ENCODE results near the gene SVBP.

SVBP gene

GRCh38 chr1:42807056-42807668, 10.0 kb downstream of the SVBP start:
- H3K36me3 ChIP-seq (ENCODE audit: control insufficient read depth in 2 of 2, insufficient read depth in 1 of 2, low read length in 2 of 2), result peaks cover 0 to 39% of the 10 kb centered on the region in 2 experiments; a peak in 2 of 3 replicates
- ChIA-PET CTCF (interaction anchor here (1.1 kb wide), 1 partner anchor 12 kb away, joined by 3 read pairs; no protein-coding TSS in a partner anchor), POLR2A (no interaction called here)
- no peak overlapping the region for H3K4me3 ChIP-seq (ENCODE audit: low read depth, low read length)
- TF ChIP-seq TCF7L2 (IDR thresholded peaks at IDR 0.05; ENCODE audit: borderline replicate concordance, low read depth, low read length) (no peak), PRDM6 (tag by site-specific recombination; IDR thresholded peaks at IDR 0.05) (no peak), ZNF707 (tag by site-specific recombination; IDR thresholded peaks at IDR 0.05) (no peak), ZNF280D (tag by site-specific recombination; IDR thresholded peaks at IDR 0.05) (no peak), BCL11A (tag by site-specific recombination; IDR thresholded peaks at IDR 0.05; ENCODE audit: low read depth) (no peak), ZNF391 (tag by site-specific recombination; IDR thresholded peaks at IDR 0.05; ENCODE audit: borderline replicate concordance, low read depth) (no peak), ZNF560 (tag by site-specific recombination; IDR thresholded peaks at IDR 0.05; ENCODE audit: borderline replicate concordance) (no peak), HOXD13 (CRISPR knock-in tag; IDR thresholded peaks at IDR 0.05; ENCODE audit: borderline replicate concordance) (no peak), ELK4 (IDR thresholded peaks at IDR 0.05; ENCODE audit: borderline replicate concordance, low read depth, low read length) (no peak), ZBTB7A (tag by site-specific recombination; IDR thresholded peaks at IDR 0.05; ENCODE audit: low read depth) (no peak), KLF1 (tag by site-specific recombination; IDR thresholded peaks at IDR 0.05) (no peak), ZNF114 (tag by site-specific recombination; IDR thresholded peaks at IDR 0.05) (no peak), ZNF677 (tag by site-specific recombination; IDR thresholded peaks at IDR 0.05) (no peak)
- H3K9me3 ChIP-seq (ENCODE audit: control insufficient read depth, insufficient read depth, low read depth, low read length), result no peaks in the 10 kb centered on the region
- no peaks in the 10 kb centered on the region for H3K4me1 ChIP-seq (ENCODE audit: control insufficient read depth, insufficient read depth, low read length)
- no peak overlapping the region for H3K27ac ChIP-seq (ENCODE audit: extremely low read depth, low read depth, low read length)

- CTCF ChIA-PET, result interaction anchor here (1.1 to 2.0 kb wide), 2 partner anchors 13 to 39 kb away, joined by 3 to 6 read pairs; partner anchors contain the start of genes C1orf50 and P3H1
- Histone ChIP-seq H3K9me3 (ENCODE audit: control insufficient read depth, insufficient read depth, low read depth, low read length) (no peaks in the 10 kb centered on the region), H3K36me3 (ENCODE audit: control insufficient read depth in 2 of 2, insufficient read depth in 1 of 2, low read length in 2 of 2) (peaks cover 0 to 39% of the 10 kb centered on the region in 2 experiments; a peak in 2 of 3 replicates), H3K27ac (ENCODE audit: extremely low read depth, low read depth, low read length) (no peak overlapping the region), H3K4me1 (ENCODE audit: control insufficient read depth, insufficient read depth, low read length) (no peaks in the 10 kb centered on the region), H3K4me3 (ENCODE audit: low read depth, low read length) (no peak overlapping the region)
- POLR2A ChIA-PET, result no interaction called here
- no peak for TF ChIP-seq ZNF830 (tag by site-specific recombination; IDR thresholded peaks at IDR 0.05; ENCODE audit: low read depth)
- no peak for TF ChIP-seq ZNF501 (tag by site-specific recombination; IDR thresholded peaks at IDR 0.05)
- TF ChIP-seq KLF8 (tag by site-specific recombination; IDR thresholded peaks at IDR 0.05), result no peak
- no peak for TF ChIP-seq ZFP3 (tag by site-specific recombination; IDR thresholded peaks at IDR 0.05; ENCODE audit: low read depth)
- TF ChIP-seq ZFP69B (tag by site-specific recombination; IDR thresholded peaks at IDR 0.05), result no peak
- TF ChIP-seq OVOL3 (tag by site-specific recombination; IDR thresholded peaks at IDR 0.05), result no peak
- TF ChIP-seq ZNF837 (tag by site-specific recombination; IDR thresholded peaks at IDR 0.05), result no peak
- TF ChIP-seq ZBTB10 (tag by site-specific recombination; IDR thresholded peaks at IDR 0.05), result no peak
- TF ChIP-seq ZNF513 (tag by site-specific recombination; IDR thresholded peaks at IDR 0.05), result no peak
- TF ChIP-seq ZNF157 (tag by site-specific recombination; IDR thresholded peaks at IDR 0.05), result no peak
- TF ChIP-seq SP2 (tag by site-specific recombination; IDR thresholded peaks at IDR 0.05), result no peak
- no peak for TF ChIP-seq BCL11A (tag by site-specific recombination; IDR thresholded peaks at IDR 0.05; ENCODE audit: low read depth)
- no peak for TF ChIP-seq ZNF19 (tag by site-specific recombination; IDR thresholded peaks at IDR 0.05; ENCODE audit: low read depth)
- TF ChIP-seq YY1 (tag by site-specific recombination; IDR thresholded peaks at IDR 0.05), result no peak
Observed at GRCh38 chr1:42806593-42806992, 10.6 kb downstream of the SVBP start.
